Measurements from ENCODE around the gene GID8. TPM values are rescaled to one million over a fixed set of nuclear protein-coding genes. Genes with fewer than 3 reads are reported as not detected.

Gene GID8
- total RNA-seq, 1 experiment from 2014 or later, result 35.6 TPM

GRCh38 chr20:62947532-62948300 is 9.8 kb downstream of the GID8 start:
- H3K9ac ChIP-seq (ENCODE audit: low read length), result no peak overlapping the region
- H3K4me1 ChIP-seq (ENCODE audit: control insufficient read depth in 1 of 2, insufficient read depth in 2 of 2, low read length in 2 of 2), result peaks cover 9 to 14% of the 10 kb centered on the region in 2 experiments
- intact Hi-C loops (cut with micrococcal nuclease), result no loop called here
- POLR2A ChIA-PET, result no interaction called here
- DNase-seq (ENCODE audit: low read depth, low spot score) (no peak), ATAC-seq (no peak)
- CTCF ChIA-PET, result no interaction called here
- H3K27me3 ChIP-seq (ENCODE audit: insufficient read depth, low read length), result no peaks in the 10 kb centered on the region
- no peak overlapping the region for H3K4me2 ChIP-seq (ENCODE audit: low read length)
- RAD21 ChIA-PET (ENCODE audit: low non-redundant PET in 1 of 2, low total read pairs in 2 of 2, uncharacterized antibody in 2 of 2, unreplicated experiment in 2 of 2), result no interaction called here
- TF ChIP-seq RAD21 (IDR thresholded peaks at IDR 0.05; ENCODE audit: low read depth), result no peak
- TF ChIP-seq ZFX (IDR thresholded peaks at IDR 0.05), result no peak
- TF ChIP-seq ZBTB33 (IDR thresholded peaks at IDR 0.05; ENCODE audit: extremely low read depth, insufficient replicate concordance, low read length), result no peak
- no peak for TF ChIP-seq CEBPB (IDR thresholded peaks at IDR 0.05; ENCODE audit: low read depth)
- no peak for TF ChIP-seq ELF1 (IDR thresholded peaks at IDR 0.05; ENCODE audit: borderline replicate concordance, low read depth)
- TF ChIP-seq YY1 (IDR thresholded peaks at IDR 0.05; ENCODE audit: extremely low read depth, insufficient replicate concordance, low read depth, low read length), result no peak
- no peak for TF ChIP-seq EGR1 (IDR thresholded peaks at IDR 0.05; ENCODE audit: low read depth)
- TF ChIP-seq FOSL1 (IDR thresholded peaks at IDR 0.05; ENCODE audit: low read depth), result no peak
- no peak for TF ChIP-seq ZNF274 (IDR thresholded peaks at IDR 0.05; ENCODE audit: low read depth, low read length)
- no peaks in the 10 kb centered on the region for H3K9me2 ChIP-seq (ENCODE audit: insufficient read depth)
- peaks cover 43 to 62% of the 10 kb centered on the region in 2 experiments for H3K36me3 ChIP-seq (ENCODE audit: control insufficient read depth in 1 of 2, insufficient read depth in 2 of 2, low read length in 2 of 2)
- H3K27ac ChIP-seq (ENCODE audit: low read depth, low read length), result no peak overlapping the region
- H4K20me1 ChIP-seq (ENCODE audit: insufficient read depth), result no peaks in the 10 kb centered on the region
- peaks cover 15% of the 10 kb centered on the region for H3K79me2 ChIP-seq (ENCODE audit: insufficient read depth, low read length)
- BruUV-seq (replicated peaks), result no TSS peak
- H3K9me3 ChIP-seq (ENCODE audit: control insufficient read depth in 1 of 2, insufficient read depth in 1 of 2, low read depth in 1 of 2, low read length in 2 of 2), result peaks cover 0 to 6% of the 10 kb centered on the region in 2 experiments; a peak in 1 of 4 replicates
- H2AFZ ChIP-seq (ENCODE audit: low read depth, low read length, poor library complexity, severe bottlenecking), result no peak overlapping the region
- H3K4me3 ChIP-seq (replicated peaks in 1 of 2; ENCODE audit: low read depth in 1 of 2, low read length in 2 of 2), result no peak overlapping the region
